Measurements from ENCODE around the gene NOX5. TPM values are rescaled to one million over a fixed set of nuclear protein-coding genes. Genes with fewer than 3 reads are reported as not detected.

The NOX5 gene
- total and polyA plus RNA-seq, 2 donors (not counting 1 experiment from before 2014, with no cell fraction given): 0.01 to 0.05 TPM

DNA sequence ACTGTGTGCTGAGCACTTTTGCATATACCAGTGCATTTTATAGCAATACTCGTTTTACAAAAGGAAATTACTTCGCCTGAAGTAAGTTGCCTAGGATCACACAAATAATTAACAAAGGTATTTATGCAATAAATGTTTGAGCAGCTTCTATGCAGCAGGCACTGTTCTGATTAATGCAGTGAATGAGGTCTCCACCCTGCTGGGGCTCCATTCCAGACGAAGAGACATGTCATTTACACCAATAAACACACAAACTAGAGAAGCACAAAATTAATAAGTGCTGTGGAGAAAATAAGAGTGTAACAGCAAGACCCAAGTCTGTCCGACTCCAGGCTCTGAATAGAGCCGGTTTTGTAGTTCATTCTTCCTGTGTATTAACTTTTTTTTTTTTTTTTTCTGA, 17.5 kb downstream of the NOX5 start:
- no peaks in the 10 kb centered on the region for H3K36me3 ChIP-seq (replicated peaks in 1 of 2; ENCODE audit: control extremely low read depth in 1 of 2, control insufficient read depth in 1 of 2, extremely low read depth in 1 of 2, insufficient read depth in 2 of 2, low read length in 1 of 2)
- Mint-ChIP-seq H3K27me3 (peaks cover 50% of the 10 kb centered on the region), H3K9me3 (ENCODE audit: insufficient read depth) (no peaks in the 10 kb centered on the region), H3K4me3 (peak overlapping the region; percentile 71), H3K4me1 (peaks cover 8% of the 10 kb centered on the region), H3K27ac (no peak overlapping the region)
- H4K20me1 ChIP-seq (ENCODE audit: control insufficient read depth, insufficient read depth, low read length, poor library complexity, severe bottlenecking): no peaks in the 10 kb centered on the region
- DNase-seq (no peak), ATAC-seq (ENCODE audit: low read depth) (no peak)
- peaks cover 4 to 7% of the 10 kb centered on the region in 2 donors for H3K4me1 ChIP-seq (ENCODE audit: control insufficient read depth in 2 of 2, insufficient read depth in 2 of 2, low read length in 2 of 2)
- peak overlapping the region; percentile 65 for H2AFZ ChIP-seq (ENCODE audit: insufficient read depth, low read depth, low read length, poor library complexity, severe bottlenecking)
- no CpG with 5 or more reads among the region's 5 CpGs for WGBS (ENCODE audit: insufficient coverage)
- H3K79me2 ChIP-seq (ENCODE audit: control insufficient read depth, insufficient read depth, low read length): no peaks in the 10 kb centered on the region
- ChIA-PET POLR2A (no interaction called here), CTCF (interaction anchor here (0.8 to 1.3 kb wide), 2 partner anchors 14 to 25 kb away, joined by 3 read pairs; no protein-coding TSS in a partner anchor)
- intact Hi-C loops (cut with micrococcal nuclease): no loop called here
- peak overlapping the region; percentile 67 for H3K4me2 ChIP-seq (replicated peaks; ENCODE audit: low read depth, low read length, poor library complexity, severe bottlenecking)
- no peak overlapping the region for H3K9ac ChIP-seq (ENCODE audit: low read length)
- H3K4me3 ChIP-seq (ENCODE audit: control extremely low read depth in 1 of 5, extremely low read depth in 1 of 5, insufficient read depth in 1 of 5, low read depth in 2 of 5, low read length in 4 of 5): peak overlapping the region in 2 of 5 experiments; percentile 14 to 37
- TF ChIP-seq EZH2 (IDR thresholded peaks at IDR 0.05; ENCODE audit: borderline replicate concordance, insufficient read depth, low read depth, low read length, poor library complexity, severe bottlenecking): no peak
- TF ChIP-seq, protein P1, sequence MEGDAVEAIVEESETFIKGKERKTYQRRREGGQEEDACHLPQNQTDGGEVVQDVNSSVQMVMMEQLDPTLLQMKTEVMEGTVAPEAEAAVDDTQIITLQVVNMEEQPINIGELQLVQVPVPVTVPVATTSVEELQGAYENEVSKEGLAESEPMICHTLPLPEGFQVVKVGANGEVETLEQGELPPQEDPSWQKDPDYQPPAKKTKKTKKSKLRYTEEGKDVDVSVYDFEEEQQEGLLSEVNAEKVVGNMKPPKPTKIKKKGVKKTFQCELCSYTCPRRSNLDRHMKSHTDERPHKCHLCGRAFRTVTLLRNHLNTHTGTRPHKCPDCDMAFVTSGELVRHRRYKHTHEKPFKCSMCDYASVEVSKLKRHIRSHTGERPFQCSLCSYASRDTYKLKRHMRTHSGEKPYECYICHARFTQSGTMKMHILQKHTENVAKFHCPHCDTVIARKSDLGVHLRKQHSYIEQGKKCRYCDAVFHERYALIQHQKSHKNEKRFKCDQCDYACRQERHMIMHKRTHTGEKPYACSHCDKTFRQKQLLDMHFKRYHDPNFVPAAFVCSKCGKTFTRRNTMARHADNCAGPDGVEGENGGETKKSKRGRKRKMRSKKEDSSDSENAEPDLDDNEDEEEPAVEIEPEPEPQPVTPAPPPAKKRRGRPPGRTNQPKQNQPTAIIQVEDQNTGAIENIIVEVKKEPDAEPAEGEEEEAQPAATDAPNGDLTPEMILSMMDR (IDR thresholded peaks at IDR 0.05): no peak
- peaks cover 0 to 3% (median 0%) of the 10 kb centered on the region in 3 donors for H3K9me3 ChIP-seq (ENCODE audit: control extremely low read depth in 1 of 3, control insufficient read depth in 2 of 3, insufficient read depth in 1 of 3, low read length in 2 of 3)
- no peak overlapping the region for H3K27ac ChIP-seq (ENCODE audit: low read length in 2 of 2)
- peaks cover 0 to 11% (median 0%) of the 10 kb centered on the region in 4 experiments for H3K27me3 ChIP-seq (replicated peaks in 1 of 4; ENCODE audit: control extremely low read depth in 1 of 4, control insufficient read depth in 3 of 4, insufficient read depth in 4 of 4, low read length in 3 of 4)

DNA sequence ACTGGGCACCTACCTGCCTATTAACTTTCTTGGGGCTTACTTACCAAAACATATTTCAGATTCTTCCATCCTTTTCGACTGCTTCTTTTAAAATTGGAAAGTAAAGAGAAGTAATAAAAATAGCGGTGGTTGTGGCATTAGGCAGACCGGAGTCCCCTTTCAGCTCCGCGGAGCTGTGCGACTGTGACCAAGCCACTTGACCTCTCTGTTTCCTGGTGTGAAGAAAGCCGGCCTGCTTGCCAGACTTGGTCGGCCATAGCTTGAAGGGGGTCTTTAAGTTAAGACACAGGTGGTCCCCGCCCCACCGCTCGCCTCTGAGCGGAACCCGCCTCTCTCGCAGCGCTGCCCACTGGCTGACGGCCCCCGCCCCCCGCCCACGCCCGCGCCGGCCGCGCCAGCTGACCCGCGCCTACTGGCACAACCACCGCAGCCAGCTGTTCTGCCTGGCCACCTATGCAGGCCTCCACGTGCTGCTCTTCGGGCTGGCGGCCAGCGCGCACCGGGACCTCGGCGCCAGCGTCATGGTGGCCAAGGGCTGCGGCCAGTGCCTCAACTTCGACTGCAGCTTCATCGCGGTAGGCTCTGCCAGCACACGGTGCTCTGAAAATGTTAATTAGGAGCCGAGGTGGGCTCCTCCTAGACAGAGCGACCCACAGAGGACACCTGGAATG, 18.3 kb downstream of the NOX5 start:
- Mint-ChIP-seq H3K9me3 (ENCODE audit: insufficient read depth) (no peaks in the 10 kb centered on the region), H3K27ac (no peak overlapping the region), H3K27me3 (peaks cover 45% of the 10 kb centered on the region), H3K4me3 (no peak overlapping the region), H3K4me1 (peaks cover 8% of the 10 kb centered on the region)
- Histone ChIP-seq H3K4me1 (ENCODE audit: control insufficient read depth in 2 of 2, insufficient read depth in 2 of 2, low read length in 2 of 2) (peaks cover 4 to 7% of the 10 kb centered on the region in 2 donors), H3K36me3 (replicated peaks in 1 of 2; ENCODE audit: control extremely low read depth in 1 of 2, control insufficient read depth in 1 of 2, extremely low read depth in 1 of 2, insufficient read depth in 2 of 2, low read length in 1 of 2) (no peaks in the 10 kb centered on the region), H2AFZ (ENCODE audit: insufficient read depth, low read depth, low read length, poor library complexity, severe bottlenecking) (no peak overlapping the region), H3K4me2 (replicated peaks; ENCODE audit: low read depth, low read length, poor library complexity, severe bottlenecking) (no peak overlapping the region), H3K9me3 (ENCODE audit: control extremely low read depth in 1 of 3, control insufficient read depth in 2 of 3, insufficient read depth in 1 of 3, low read length in 2 of 3) (peaks cover 0 to 3% (median 0%) of the 10 kb centered on the region in 3 donors), H3K27ac (ENCODE audit: low read length in 2 of 2) (no peak overlapping the region), H3K9ac (ENCODE audit: low read length) (no peak overlapping the region), H3K4me3 (ENCODE audit: control extremely low read depth in 1 of 5, extremely low read depth in 1 of 5, insufficient read depth in 1 of 5, low read depth in 2 of 5, low read length in 4 of 5) (no peak overlapping the region), H4K20me1 (ENCODE audit: control insufficient read depth, insufficient read depth, low read length, poor library complexity, severe bottlenecking) (no peaks in the 10 kb centered on the region), H3K27me3 (replicated peaks in 1 of 4; ENCODE audit: control extremely low read depth in 1 of 4, control insufficient read depth in 3 of 4, insufficient read depth in 4 of 4, low read length in 3 of 4) (peaks cover 0 to 13% (median 0%) of the 10 kb centered on the region in 4 experiments), H3K79me2 (ENCODE audit: control insufficient read depth, insufficient read depth, low read length) (no peaks in the 10 kb centered on the region)
- CTCF ChIA-PET: interaction anchor here (1.3 kb wide), 1 partner anchor 20 kb away, joined by 3 read pairs; no protein-coding TSS in a partner anchor
- TF ChIP-seq, protein P1 (IDR thresholded peaks at IDR 0.05): no peak
- TF ChIP-seq EZH2 (IDR thresholded peaks at IDR 0.05; ENCODE audit: borderline replicate concordance, insufficient read depth, low read depth, low read length, poor library complexity, severe bottlenecking): no peak
- no peak for DNase-seq
- ATAC-seq (ENCODE audit: low read depth): no peak
- intact Hi-C loops (cut with micrococcal nuclease): no loop called here
- 88% methylated on average over 42 of the region's 43 CpGs for WGBS (ENCODE audit: insufficient coverage)
- POLR2A ChIA-PET: no interaction called here
